ENCODE data around the gene ACSF3. TPM values are rescaled to one million over a fixed set of nuclear protein-coding genes. Genes with fewer than 3 reads are reported as not detected.

The ACSF3 gene
- total RNA-seq, 1 experiment from 2014 or later = 74.5 TPM

GRCh38 chr16:89123831-89124100 lies 30.1 kb downstream of the ACSF3 start:
- Histone ChIP-seq H3K36me3 (ENCODE audit: control insufficient read depth in 1 of 2, insufficient read depth in 2 of 2, low read length in 2 of 2) (peaks cover 6 to 25% of the 10 kb centered on the region in 2 experiments; a peak in 2 of 4 replicates), H3K4me1 (ENCODE audit: control insufficient read depth in 1 of 2, insufficient read depth in 2 of 2, low read length in 2 of 2) (no peaks in the 10 kb centered on the region), H4K20me1 (ENCODE audit: insufficient read depth) (no peaks in the 10 kb centered on the region), H3K4me2 (ENCODE audit: low read length) (no peak overlapping the region), H3K79me2 (ENCODE audit: insufficient read depth, low read length) (0 out of 2 replicates have a peak, but pooled peaks cover 7% of the 10 kb centered on the region), H2AFZ (ENCODE audit: low read depth, low read length, poor library complexity, severe bottlenecking) (no peak overlapping the region), H3K27ac (ENCODE audit: low read depth, low read length) (no peak overlapping the region), H3K9ac (ENCODE audit: low read length) (no peak overlapping the region), H3K4me3 (replicated peaks in 1 of 2; ENCODE audit: low read depth in 1 of 2, low read length in 2 of 2) (no peak overlapping the region), H3K9me2 (ENCODE audit: insufficient read depth) (no peaks in the 10 kb centered on the region), H3K9me3 (ENCODE audit: control insufficient read depth in 1 of 2, insufficient read depth in 1 of 2, low read depth in 1 of 2, low read length in 2 of 2) (peaks cover 7% of the 10 kb centered on the region in 2 experiments; a peak in 3 of 4 replicates), H3K27me3 (ENCODE audit: insufficient read depth, low read length) (no peaks in the 10 kb centered on the region)
- RAD21 ChIA-PET (ENCODE audit: low non-redundant PET in 1 of 2, low total read pairs in 2 of 2, uncharacterized antibody in 2 of 2, unreplicated experiment in 2 of 2) = no interaction called here
- POLR2A ChIA-PET = no interaction called here
- no TSS peak for BruUV-seq (replicated peaks)
- DNase-seq (ENCODE audit: low read depth, low spot score) (no peak), ATAC-seq (no peak)
- intact Hi-C loops (cut with micrococcal nuclease) = no loop called here
- TF ChIP-seq TCF7L2 (IDR thresholded peaks at IDR 0.05; ENCODE audit: borderline replicate concordance, extremely low read depth, insufficient read depth, insufficient read length) (no peak), RAD21 (IDR thresholded peaks at IDR 0.05; ENCODE audit: low read depth) (no peak), JUND (IDR thresholded peaks at IDR 0.05) (no peak), EZH2phosphoT487 (IDR thresholded peaks at IDR 0.05; ENCODE audit: borderline replicate concordance) (no peak), MAX (IDR thresholded peaks at IDR 0.05) (no peak), ELF1 (IDR thresholded peaks at IDR 0.05; ENCODE audit: borderline replicate concordance, low read depth) (no peak), ZNF274 (IDR thresholded peaks at IDR 0.05; ENCODE audit: low read depth, low read length) (no peak), EZH2 (IDR thresholded peaks at IDR 0.05) (no peak), YY1 (IDR thresholded peaks at IDR 0.05; ENCODE audit: extremely low read depth, insufficient replicate concordance, low read depth, low read length) (no peak), ZFX (IDR thresholded peaks at IDR 0.05) (no peak), FOSL1 (IDR thresholded peaks at IDR 0.05; ENCODE audit: low read depth) (no peak), SP1 (IDR thresholded peaks at IDR 0.05; ENCODE audit: low read depth) (no peak), POLR2AphosphoS5 (IDR thresholded peaks at IDR 0.05; ENCODE audit: low read depth, low read length) (no peak), REST (IDR thresholded peaks at IDR 0.05; ENCODE audit: low read depth) (no peak), POLR2A (IDR thresholded peaks at IDR 0.05; ENCODE audit: borderline replicate concordance, extremely low read depth, insufficient read depth, insufficient read length) (no peak), SRF (IDR thresholded peaks at IDR 0.05; ENCODE audit: low read depth) (no peak)
- TF ChIP-seq, protein P1, sequence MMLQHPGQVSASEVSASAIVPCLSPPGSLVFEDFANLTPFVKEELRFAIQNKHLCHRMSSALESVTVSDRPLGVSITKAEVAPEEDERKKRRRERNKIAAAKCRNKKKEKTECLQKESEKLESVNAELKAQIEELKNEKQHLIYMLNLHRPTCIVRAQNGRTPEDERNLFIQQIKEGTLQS (IDR thresholded peaks at IDR 0.05) = no peak
- TF ChIP-seq, protein P2, sequence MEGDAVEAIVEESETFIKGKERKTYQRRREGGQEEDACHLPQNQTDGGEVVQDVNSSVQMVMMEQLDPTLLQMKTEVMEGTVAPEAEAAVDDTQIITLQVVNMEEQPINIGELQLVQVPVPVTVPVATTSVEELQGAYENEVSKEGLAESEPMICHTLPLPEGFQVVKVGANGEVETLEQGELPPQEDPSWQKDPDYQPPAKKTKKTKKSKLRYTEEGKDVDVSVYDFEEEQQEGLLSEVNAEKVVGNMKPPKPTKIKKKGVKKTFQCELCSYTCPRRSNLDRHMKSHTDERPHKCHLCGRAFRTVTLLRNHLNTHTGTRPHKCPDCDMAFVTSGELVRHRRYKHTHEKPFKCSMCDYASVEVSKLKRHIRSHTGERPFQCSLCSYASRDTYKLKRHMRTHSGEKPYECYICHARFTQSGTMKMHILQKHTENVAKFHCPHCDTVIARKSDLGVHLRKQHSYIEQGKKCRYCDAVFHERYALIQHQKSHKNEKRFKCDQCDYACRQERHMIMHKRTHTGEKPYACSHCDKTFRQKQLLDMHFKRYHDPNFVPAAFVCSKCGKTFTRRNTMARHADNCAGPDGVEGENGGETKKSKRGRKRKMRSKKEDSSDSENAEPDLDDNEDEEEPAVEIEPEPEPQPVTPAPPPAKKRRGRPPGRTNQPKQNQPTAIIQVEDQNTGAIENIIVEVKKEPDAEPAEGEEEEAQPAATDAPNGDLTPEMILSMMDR (IDR thresholded peaks at IDR 0.05 in 2 of 3, conservative IDR thresholded peaks at IDR 0.05 in 1 of 3; ENCODE audit: borderline replicate concordance in 1 of 3, insufficient read depth in 1 of 3, low read depth in 2 of 3, low read length in 2 of 3) = no peak
- CTCF ChIA-PET = no interaction called here
